ENCODE measurements around the gene AP3S2.
"Not testable (repeated sequence)": the region's sequence is repeated elsewhere in the genome, so short reads cannot be mapped to it uniquely, and the experiment has no call there.

AP3S2 gene

GRCh38 chr15:89893696-89894447, at the start of gene AP3S2:
Gene AP3S2, minus strand, starts transcription at chr15:89893994. Its CDS starts 45 bp downstream, at chr15:89893949.
- DNase-seq = peak; percentile 84

DNA sequence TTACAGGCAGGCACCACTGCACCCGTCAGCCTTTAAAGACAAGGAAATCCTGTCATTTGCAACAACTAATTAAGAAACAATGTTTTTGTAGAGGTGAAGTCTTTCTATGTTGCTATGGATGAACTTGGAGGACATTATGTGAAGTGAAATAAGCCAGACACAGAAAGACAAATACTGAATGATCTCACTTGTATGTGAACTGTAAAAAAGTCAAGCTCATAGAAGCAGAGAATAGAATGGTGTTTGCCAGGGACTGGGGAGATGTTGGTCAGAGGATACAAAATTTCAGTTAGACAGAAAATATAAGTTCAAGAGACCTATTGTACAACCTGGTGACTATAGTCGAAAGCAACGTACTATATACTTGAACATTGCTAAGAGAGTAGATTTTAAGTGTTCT, 46.1 kb upstream of the AP3S2 start:
- DNase-seq = no peak

GRCh38 chr15:89939377-89939776, 45.6 kb upstream of the AP3S2 start:
- DNase-seq = not testable (repeated sequence)

- no peak for DNase-seq
Observed at GRCh38 chr15:89937365-89938350, 43.9 kb upstream of the AP3S2 start.

DNA sequence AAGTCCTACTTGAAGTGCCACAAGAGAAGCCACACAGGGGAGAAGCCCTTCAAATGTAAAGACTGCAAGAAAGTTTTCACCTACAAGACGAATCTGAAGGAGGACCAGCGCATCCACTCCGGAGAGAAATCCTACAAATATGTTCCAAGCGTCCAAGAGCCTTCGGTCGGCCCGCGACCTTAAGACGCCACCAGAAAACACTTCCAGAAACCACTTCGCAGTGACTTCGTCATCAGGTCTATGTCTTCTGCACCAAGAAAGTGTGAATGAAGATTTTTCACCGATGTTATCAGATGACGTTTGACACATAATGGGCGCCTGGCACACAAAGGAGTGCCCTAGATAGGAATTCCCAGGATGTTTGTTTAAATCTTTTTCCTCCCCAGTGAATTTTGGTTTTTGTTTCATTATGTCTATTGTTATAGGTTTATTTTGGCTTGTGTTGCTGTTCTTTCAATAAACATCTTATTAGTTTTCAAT, 43.0 kb upstream of the AP3S2 start:
- DNase-seq = no peak

GRCh38 chr15:89936051-89936785, 42.4 kb upstream of the AP3S2 start:
- DNase-seq = no peak

DNA sequence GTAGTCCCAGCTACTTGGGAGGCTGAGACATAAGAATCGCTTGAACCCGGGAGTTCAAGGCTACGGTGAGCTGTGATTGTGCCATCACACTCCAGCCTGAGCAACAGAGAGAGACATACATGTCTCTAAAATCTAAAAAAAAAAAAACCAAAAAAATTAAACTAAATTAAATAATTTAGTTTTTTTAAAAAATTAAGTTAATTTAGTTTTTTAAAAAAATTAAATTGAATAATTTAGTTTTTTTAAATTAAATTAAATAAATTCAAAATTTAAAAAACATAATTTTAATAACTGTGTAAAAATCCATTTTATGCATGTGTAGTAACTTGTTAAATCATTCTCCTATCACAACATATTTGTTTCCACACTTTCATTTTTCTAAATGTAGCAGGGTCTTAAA, 39.1 kb upstream of the AP3S2 start:
- DNase-seq = no peak

- no peak for DNase-seq
Observed at GRCh38 chr15:89928421-89928820, 34.6 kb upstream of the AP3S2 start.

- DNase-seq = no peak
Observed at GRCh38 chr15:89926158-89926557, 32.4 kb upstream of the AP3S2 start.

- no peak for DNase-seq
Observed at GRCh38 chr15:89917442-89918101, 23.8 kb upstream of the AP3S2 start.

DNA sequence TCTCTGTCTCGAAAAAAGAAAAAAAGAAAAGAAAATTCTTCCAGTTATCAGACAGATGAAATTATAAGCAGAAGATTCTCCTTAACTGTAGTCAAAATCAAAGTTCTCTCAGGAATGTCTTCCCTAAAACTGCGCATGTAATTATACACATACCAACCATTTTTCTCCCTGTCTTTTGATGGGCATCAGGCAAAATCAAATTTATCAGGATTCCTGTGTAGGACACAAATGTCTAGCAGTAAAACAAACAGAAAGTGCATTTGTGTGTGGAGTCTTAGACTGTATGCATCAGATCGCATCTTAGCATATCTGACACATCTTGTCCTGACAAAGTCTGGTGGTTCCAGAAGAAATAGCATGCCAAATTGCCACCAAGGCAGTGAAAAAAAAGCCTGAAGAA, 22.9 kb upstream of the AP3S2 start:
- DNase-seq = no peak

- no peak for DNase-seq
Observed at GRCh38 chr15:89912674-89913396, 19.0 kb upstream of the AP3S2 start, which contains the start of gene ARPIN. Gene ARPIN, minus strand, starts transcription at chr15:89912952. Its CDS starts 117 bp downstream, at chr15:89912835.

DNA sequence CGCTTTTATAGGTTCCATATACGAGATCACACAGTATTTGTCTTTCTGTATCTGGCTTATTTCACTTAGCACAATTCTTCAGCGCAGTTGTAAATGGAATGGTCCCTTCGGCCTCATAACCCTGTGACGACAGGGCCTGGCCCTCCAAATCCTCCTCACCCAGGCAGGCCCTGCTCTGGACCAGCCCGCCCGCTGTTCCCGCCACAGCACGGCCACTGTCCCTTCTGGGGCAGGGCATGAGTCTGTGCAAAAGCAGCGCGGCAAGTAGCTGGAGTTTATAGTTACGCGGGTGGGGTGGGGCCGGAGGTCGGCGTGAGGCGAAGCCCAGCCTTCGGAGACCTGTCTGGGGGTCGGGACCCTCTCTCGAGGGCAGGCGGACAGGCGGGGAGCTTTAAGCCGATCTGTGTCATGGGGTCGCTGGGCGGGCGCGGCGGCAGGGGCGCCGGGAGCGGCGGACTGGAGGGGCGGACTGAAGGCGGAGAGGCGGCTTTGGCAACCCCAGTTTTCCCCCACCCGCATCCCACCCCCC, 18.4 kb upstream of the AP3S2 start:
- DNase-seq = no peak

- DNase-seq = no peak
Observed at GRCh38 chr15:89910891-89911626, 17.3 kb upstream of the AP3S2 start.

DNA sequence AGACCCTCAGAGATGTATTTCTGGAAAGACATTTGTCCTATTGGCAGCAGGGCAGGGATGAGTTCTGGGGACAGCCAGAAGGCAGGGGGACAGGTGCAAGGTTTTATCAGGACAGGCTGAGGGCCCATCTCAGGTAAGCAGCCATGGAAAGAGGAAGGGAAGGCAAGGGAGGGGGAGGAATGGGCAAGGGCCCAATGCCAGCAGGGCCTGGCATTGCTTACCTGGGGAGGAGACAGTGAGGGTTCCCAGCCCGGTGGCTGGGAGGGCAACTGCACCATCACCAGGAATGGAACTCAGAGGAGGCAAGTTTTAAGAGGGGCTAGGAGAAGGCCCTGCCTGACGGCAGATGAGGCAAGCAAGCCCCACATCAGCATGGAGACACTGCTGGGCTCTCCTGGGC, 15.8 kb upstream of the AP3S2 start:
- no peak for DNase-seq

DNA sequence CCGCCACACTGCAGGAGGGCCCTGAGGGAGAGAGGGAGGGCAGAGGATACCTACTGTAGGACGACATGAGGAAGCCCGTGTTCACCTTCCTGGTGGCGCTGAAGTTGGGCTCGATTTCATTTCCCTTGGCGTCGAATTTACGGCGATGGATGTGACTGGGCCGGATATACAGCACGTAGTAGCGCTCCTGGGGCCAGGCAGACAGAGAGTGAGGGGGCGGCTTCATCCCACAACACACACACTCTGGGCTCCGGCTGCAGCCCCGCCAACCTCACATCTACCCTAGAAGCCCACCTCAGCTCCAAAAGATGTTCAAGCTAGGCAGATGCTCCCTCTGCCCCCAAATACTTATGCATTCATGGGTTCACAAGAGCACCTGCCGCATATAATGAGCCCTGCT, 14.4 kb upstream of the AP3S2 start:
- no peak for DNase-seq

DNA sequence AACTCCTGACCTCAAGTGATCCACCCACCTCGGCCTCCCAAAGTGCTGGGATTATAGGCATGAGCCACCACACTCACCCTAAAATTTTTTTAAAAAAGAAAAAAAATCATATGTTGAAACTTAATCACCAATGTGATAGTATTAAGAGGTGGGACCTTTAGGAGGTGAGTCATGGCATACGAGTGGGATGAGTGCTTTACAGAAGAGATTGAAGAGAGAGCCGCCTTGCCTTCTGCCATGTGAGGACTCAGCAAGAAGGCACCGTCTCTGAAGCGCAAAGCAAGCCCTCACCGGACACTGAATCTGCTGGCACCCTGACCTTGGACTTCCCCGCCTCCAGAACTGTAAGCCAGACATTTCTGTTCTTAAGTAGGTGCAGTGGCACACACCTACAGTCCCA, 13.5 kb upstream of the AP3S2 start:
- no peak for DNase-seq

GRCh38 chr15:89905846-89906378, 12.1 kb upstream of the AP3S2 start:
- no peak for DNase-seq

DNA sequence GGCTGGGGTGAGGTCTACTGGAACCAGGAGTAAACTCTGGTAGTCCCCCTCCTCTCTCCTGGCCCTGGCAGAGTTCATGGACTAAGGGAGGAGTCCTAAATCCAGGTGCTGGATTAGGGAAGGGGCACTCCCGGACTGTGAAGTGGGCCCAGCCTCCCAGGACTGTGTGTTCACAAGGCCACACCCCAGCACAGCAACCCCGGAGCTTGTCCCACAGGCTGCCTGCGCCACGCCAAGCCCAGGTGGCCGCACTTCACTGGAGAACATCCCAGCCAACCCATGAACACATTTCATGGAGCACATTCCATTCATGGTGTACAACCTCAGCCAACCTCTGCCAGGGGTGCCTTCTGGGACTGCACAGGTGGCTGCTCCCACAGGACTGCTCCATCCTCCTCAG, 10.7 kb upstream of the AP3S2 start:
- no peak for DNase-seq

GRCh38 chr15:89903858-89904130, 10.0 kb upstream of the AP3S2 start:
- no peak for DNase-seq

Data from kidney glomerular epithelial cell (primary cell).